ENCODE results near the gene MCMBP.

The MCMBP gene

DNA sequence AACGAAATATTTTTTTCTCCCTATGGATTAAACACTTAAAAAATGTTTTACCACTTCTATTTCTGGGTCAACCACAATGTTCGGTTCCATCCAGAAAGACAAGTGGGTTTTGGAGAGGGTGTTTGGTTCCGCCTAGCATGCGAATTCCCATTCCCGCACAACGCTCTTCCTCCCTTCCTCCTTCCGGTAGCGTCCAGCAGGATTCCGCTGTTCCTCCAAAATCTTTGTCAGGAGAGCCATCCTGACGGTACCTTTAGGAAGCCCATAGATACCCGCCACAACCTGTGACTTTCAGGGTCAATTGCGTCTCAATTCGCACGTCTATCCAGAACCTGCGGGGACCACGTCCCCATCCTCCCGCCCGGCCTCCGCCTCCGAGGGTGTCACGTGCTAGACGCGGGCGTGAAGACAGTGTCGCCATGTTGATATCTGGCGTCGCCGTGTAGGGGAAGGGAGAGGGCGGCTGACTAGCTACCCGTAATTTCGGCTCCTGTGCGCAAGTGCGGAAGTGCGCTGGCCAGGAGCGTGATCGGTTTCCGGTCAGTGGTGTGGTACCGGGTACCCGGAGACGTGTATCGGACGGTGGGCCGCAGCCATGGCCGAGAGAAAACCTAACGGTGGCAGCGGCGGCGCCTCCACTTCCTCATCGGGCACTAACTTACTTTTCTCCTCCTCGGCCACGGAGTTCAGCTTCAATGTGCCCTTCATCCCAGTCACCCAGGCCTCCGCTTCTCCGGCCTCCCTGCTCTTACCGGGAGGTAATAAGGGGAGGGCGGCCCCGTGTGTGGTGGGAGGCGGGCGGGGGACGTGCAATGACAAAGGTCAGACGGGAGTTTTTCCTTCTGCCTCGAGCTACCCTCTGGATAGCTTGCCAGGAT lies 19.8 kb upstream of the MCMBP start, which contains the start of gene SEC23IP (continued):
- TF ChIP-seq ZNF23 (tag by site-specific recombination; IDR thresholded peaks at IDR 0.05; ENCODE audit: borderline replicate concordance) = no peak
- TF ChIP-seq ZNF514 (tag by site-specific recombination; IDR thresholded peaks at IDR 0.05) = no peak
- TF ChIP-seq ZNF266 (tag by site-specific recombination; IDR thresholded peaks at IDR 0.05; ENCODE audit: low read depth) = no peak
- TF ChIP-seq, protein P1, sequence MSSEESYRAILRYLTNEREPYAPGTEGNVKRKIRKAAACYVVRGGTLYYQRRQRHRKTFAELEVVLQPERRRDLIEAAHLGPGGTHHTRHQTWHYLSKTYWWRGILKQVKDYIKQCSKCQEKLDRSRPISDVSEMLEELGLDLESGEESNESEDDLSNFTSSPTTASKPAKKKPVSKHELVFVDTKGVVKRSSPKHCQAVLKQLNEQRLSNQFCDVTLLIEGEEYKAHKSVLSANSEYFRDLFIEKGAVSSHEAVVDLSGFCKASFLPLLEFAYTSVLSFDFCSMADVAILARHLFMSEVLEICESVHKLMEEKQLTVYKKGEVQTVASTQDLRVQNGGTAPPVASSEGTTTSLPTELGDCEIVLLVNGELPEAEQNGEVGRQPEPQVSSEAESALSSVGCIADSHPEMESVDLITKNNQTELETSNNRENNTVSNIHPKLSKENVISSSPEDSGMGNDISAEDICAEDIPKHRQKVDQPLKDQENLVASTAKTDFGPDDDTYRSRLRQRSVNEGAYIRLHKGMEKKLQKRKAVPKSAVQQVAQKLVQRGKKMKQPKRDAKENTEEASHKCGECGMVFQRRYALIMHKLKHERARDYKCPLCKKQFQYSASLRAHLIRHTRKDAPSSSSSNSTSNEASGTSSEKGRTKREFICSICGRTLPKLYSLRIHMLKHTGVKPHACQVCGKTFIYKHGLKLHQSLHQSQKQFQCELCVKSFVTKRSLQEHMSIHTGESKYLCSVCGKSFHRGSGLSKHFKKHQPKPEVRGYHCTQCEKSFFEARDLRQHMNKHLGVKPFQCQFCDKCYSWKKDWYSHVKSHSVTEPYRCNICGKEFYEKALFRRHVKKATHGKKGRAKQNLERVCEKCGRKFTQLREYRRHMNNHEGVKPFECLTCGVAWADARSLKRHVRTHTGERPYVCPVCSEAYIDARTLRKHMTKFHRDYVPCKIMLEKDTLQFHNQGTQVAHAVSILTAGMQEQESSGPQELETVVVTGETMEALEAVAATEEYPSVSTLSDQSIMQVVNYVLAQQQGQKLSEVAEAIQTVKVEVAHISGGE (tag by site-specific recombination; conservative IDR thresholded peaks at IDR 0.05; ENCODE audit: low read depth) = peak; percentile 94
- TF ChIP-seq ZNF416 (tag by site-specific recombination; IDR thresholded peaks at IDR 0.05) = no peak
- peak; percentile 93 for TF ChIP-seq ZFHX2 (tag by site-specific recombination; conservative IDR thresholded peaks at IDR 0.05)
- TF ChIP-seq, protein P2, sequence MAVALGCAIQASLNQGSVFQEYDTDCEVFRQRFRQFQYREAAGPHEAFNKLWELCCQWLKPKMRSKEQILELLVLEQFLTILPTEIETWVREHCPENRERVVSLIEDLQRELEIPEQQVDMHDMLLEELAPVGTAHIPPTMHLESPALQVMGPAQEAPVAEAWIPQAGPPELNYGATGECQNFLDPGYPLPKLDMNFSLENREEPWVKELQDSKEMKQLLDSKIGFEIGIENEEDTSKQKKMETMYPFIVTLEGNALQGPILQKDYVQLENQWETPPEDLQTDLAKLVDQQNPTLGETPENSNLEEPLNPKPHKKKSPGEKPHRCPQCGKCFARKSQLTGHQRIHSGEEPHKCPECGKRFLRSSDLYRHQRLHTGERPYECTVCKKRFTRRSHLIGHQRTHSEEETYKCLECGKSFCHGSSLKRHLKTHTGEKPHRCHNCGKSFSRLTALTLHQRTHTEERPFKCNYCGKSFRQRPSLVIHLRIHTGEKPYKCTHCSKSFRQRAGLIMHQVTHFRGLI (tag by site-specific recombination; IDR thresholded peaks at IDR 0.05) = no peak
- TF ChIP-seq, protein P3, sequence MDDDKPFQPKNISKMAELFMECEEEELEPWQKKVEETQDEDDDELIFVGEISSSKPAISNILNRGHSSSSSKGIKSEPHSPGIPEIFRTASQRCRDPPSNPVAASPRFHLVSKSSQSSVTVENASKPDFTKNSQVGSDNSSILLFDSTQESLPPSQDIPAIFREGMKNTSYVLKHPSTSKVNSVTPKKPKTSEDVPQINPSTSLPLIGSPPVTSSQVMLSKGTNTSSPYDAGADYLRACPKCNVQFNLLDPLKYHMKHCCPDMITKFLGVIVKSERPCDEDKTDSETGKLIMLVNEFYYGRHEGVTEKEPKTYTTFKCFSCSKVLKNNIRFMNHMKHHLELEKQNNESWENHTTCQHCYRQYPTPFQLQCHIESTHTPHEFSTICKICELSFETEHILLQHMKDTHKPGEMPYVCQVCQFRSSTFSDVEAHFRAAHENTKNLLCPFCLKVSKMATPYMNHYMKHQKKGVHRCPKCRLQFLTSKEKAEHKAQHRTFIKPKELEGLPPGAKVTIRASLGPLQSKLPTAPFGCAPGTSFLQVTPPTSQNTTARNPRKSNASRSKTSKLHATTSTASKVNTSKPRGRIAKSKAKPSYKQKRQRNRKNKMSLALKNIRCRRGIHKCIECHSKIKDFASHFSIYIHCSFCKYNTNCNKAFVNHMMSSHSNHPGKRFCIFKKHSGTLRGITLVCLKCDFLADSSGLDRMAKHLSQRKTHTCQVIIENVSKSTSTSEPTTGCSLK (tag by site-specific recombination; IDR thresholded peaks at IDR 0.05) = no peak
- no peak for TF ChIP-seq ZNF174 (tag by site-specific recombination; IDR thresholded peaks at IDR 0.05)
- peak; percentile 63; the same call in 1 of the 2 replicates for TF ChIP-seq KLF16 (tag by site-specific recombination; IDR thresholded peaks at IDR 0.05)
- TF ChIP-seq ZBTB17 (tag by site-specific recombination; IDR thresholded peaks at IDR 0.05) = peak; percentile 96
- no peak for TF ChIP-seq ZNF221 (tag by site-specific recombination; IDR thresholded peaks at IDR 0.05; ENCODE audit: borderline replicate concordance)
- TF ChIP-seq ZNF211 (tag by site-specific recombination; IDR thresholded peaks at IDR 0.05; ENCODE audit: low read depth) = no peak
- TF ChIP-seq GLI2 (tag by site-specific recombination; IDR thresholded peaks at IDR 0.05; ENCODE audit: borderline replicate concordance, low read depth) = no peak
- peak; percentile 90 for TF ChIP-seq ZXDB (tag by site-specific recombination; IDR thresholded peaks at IDR 0.05)
- TF ChIP-seq, protein P4, sequence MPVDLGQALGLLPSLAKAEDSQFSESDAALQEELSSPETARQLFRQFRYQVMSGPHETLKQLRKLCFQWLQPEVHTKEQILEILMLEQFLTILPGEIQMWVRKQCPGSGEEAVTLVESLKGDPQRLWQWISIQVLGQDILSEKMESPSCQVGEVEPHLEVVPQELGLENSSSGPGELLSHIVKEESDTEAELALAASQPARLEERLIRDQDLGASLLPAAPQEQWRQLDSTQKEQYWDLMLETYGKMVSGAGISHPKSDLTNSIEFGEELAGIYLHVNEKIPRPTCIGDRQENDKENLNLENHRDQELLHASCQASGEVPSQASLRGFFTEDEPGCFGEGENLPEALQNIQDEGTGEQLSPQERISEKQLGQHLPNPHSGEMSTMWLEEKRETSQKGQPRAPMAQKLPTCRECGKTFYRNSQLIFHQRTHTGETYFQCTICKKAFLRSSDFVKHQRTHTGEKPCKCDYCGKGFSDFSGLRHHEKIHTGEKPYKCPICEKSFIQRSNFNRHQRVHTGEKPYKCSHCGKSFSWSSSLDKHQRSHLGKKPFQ (tag by site-specific recombination; IDR thresholded peaks at IDR 0.05) = no peak
- TF ChIP-seq, protein P5, sequence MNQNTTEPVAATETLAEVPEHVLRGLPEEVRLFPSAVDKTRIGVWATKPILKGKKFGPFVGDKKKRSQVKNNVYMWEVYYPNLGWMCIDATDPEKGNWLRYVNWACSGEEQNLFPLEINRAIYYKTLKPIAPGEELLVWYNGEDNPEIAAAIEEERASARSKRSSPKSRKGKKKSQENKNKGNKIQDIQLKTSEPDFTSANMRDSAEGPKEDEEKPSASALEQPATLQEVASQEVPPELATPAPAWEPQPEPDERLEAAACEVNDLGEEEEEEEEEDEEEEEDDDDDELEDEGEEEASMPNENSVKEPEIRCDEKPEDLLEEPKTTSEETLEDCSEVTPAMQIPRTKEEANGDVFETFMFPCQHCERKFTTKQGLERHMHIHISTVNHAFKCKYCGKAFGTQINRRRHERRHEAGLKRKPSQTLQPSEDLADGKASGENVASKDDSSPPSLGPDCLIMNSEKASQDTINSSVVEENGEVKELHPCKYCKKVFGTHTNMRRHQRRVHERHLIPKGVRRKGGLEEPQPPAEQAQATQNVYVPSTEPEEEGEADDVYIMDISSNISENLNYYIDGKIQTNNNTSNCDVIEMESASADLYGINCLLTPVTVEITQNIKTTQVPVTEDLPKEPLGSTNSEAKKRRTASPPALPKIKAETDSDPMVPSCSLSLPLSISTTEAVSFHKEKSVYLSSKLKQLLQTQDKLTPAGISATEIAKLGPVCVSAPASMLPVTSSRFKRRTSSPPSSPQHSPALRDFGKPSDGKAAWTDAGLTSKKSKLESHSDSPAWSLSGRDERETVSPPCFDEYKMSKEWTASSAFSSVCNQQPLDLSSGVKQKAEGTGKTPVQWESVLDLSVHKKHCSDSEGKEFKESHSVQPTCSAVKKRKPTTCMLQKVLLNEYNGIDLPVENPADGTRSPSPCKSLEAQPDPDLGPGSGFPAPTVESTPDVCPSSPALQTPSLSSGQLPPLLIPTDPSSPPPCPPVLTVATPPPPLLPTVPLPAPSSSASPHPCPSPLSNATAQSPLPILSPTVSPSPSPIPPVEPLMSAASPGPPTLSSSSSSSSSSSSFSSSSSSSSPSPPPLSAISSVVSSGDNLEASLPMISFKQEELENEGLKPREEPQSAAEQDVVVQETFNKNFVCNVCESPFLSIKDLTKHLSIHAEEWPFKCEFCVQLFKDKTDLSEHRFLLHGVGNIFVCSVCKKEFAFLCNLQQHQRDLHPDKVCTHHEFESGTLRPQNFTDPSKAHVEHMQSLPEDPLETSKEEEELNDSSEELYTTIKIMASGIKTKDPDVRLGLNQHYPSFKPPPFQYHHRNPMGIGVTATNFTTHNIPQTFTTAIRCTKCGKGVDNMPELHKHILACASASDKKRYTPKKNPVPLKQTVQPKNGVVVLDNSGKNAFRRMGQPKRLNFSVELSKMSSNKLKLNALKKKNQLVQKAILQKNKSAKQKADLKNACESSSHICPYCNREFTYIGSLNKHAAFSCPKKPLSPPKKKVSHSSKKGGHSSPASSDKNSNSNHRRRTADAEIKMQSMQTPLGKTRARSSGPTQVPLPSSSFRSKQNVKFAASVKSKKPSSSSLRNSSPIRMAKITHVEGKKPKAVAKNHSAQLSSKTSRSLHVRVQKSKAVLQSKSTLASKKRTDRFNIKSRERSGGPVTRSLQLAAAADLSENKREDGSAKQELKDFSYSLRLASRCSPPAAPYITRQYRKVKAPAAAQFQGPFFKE (tag by site-specific recombination; IDR thresholded peaks at IDR 0.05; ENCODE audit: borderline replicate concordance) = no peak
- TF ChIP-seq, protein P6, sequence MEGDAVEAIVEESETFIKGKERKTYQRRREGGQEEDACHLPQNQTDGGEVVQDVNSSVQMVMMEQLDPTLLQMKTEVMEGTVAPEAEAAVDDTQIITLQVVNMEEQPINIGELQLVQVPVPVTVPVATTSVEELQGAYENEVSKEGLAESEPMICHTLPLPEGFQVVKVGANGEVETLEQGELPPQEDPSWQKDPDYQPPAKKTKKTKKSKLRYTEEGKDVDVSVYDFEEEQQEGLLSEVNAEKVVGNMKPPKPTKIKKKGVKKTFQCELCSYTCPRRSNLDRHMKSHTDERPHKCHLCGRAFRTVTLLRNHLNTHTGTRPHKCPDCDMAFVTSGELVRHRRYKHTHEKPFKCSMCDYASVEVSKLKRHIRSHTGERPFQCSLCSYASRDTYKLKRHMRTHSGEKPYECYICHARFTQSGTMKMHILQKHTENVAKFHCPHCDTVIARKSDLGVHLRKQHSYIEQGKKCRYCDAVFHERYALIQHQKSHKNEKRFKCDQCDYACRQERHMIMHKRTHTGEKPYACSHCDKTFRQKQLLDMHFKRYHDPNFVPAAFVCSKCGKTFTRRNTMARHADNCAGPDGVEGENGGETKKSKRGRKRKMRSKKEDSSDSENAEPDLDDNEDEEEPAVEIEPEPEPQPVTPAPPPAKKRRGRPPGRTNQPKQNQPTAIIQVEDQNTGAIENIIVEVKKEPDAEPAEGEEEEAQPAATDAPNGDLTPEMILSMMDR (tag by site-specific recombination; IDR thresholded peaks at IDR 0.05) = no peak

All from HEK293 (cell line).